GM19468 (cell line): Measurements from ENCODE around the gene SSH2.
"Not testable (repeated sequence)": the region's sequence is repeated elsewhere in the genome, so short reads cannot be mapped to it uniquely, and the experiment has no call there.

Source experiments
- ATAC-seq: cut with Tn5 transposase; IDR thresholded peaks from one replicate; pipeline ENCODE4 v1.9.1; 2021; ENCODE audit warnings: mild to moderate bottlenecking, moderate library complexity, moderate number of reproducible peaks; ENCODE audit not compliant: unreplicated experiment; ENCODE audit errors: extremely low read depth

Gene SSH2

GRCh38 chr17:29789196-29790170 lies 140.5 kb downstream of the SSH2 start:
- no peak for ATAC-seq

GRCh38 chr17:29787995-29788394 lies 142.0 kb downstream of the SSH2 start:
- ATAC-seq: no peak

GRCh38 chr17:29782917-29783316 lies 147.1 kb downstream of the SSH2 start:
- no peak for ATAC-seq

GRCh38 chr17:29779812-29780190 lies 150.2 kb downstream of the SSH2 start:
- not testable (repeated sequence) for ATAC-seq

- no peak for ATAC-seq
Measured at GRCh38 chr17:29778956-29779811, 150.8 kb downstream of the SSH2 start.

- no peak for ATAC-seq
Measured at GRCh38 chr17:29777663-29778062, 152.4 kb downstream of the SSH2 start.

- no peak for ATAC-seq
Measured at GRCh38 chr17:29776026-29776425, 154.0 kb downstream of the SSH2 start.

GRCh38 chr17:29772981-29773380 lies 157.0 kb downstream of the SSH2 start:
- no peak for ATAC-seq

GRCh38 chr17:29771546-29771945 lies 158.5 kb downstream of the SSH2 start:
- ATAC-seq: no peak

GRCh38 chr17:29769225-29769624 lies 160.8 kb downstream of the SSH2 start:
- no peak for ATAC-seq

- no peak for ATAC-seq
Measured at GRCh38 chr17:29766796-29767327, 163.2 kb downstream of the SSH2 start.

GRCh38 chr17:29764748-29765147 lies 165.3 kb downstream of the SSH2 start:
- no peak for ATAC-seq

- no peak for ATAC-seq
Measured at GRCh38 chr17:29764217-29764616, 165.8 kb downstream of the SSH2 start.

GRCh38 chr17:29763273-29763672 lies 166.8 kb downstream of the SSH2 start:
- no peak for ATAC-seq

- ATAC-seq: peak; percentile 79
Measured at GRCh38 chr17:29761040-29761761, 168.8 kb downstream of the SSH2 start.

- no peak for ATAC-seq
Measured at GRCh38 chr17:29760279-29761039, 169.6 kb downstream of the SSH2 start.

GRCh38 chr17:29758255-29758654 lies 171.8 kb downstream of the SSH2 start:
- no peak for ATAC-seq

GRCh38 chr17:29757788-29758187 lies 172.2 kb downstream of the SSH2 start:
- ATAC-seq: no peak

GRCh38 chr17:29753845-29754439 lies 176.1 kb downstream of the SSH2 start:
- peak; percentile 41 for ATAC-seq
